K562 (cell line): Measurements from ENCODE around the gene APBB2. TPM values are rescaled to one million over a fixed set of nuclear protein-coding genes. Genes with fewer than 3 reads are reported as not detected.

Experiments used
- ATAC-seq: fragments of 200-7000 bp; cut with Tn5 transposase; 3 replicates; pipeline ENCODE4 v1.9.1; 2020; ENCODE audit warnings: moderate library complexity
- BruUV-seq: library from RNA; stranded (reverse); fragments of 400-500 nt; replicated peaks from 2 replicates; lab custom pipeline; 2021; lab: Mats Ljungman, UMichigan
- CTCF ChIA-PET: fragments of 300-600 bp; formaldehyde crosslinking; extraction: SDS; loops from one replicate; lab custom pipeline; 2021; ENCODE audit warnings: low intra/inter-chr PET ratio; lab: Yijun Ruan, JAX
- POLR2A ChIA-PET: fragments of 300-600, 350-650 bp; sonication (Branson Sonifier 250); formaldehyde crosslinking; extraction: SDS; loops from one replicate; lab custom pipeline; 2021; ENCODE audit warnings: antibody characterized with exemption, inconsistent platforms; lab: Yijun Ruan, JAX
- DNase-seq, 4 experiments: peaks; one replicate each; pipeline versions ENCODE4 v3.0.0 to v3.0.0-alpha.2; 2011 to 2018; ENCODE audit warnings: low spot score in 3 of 4, mixed read lengths in 3 of 4; ENCODE audit errors: extremely low read depth in 1 of 4
- FAIRE-seq: peaks from 2 replicates; lab custom pipeline; 2011; peaks lifted over from hg19 to GRCh38; lab: Jason Lieb, UNC
- H2AFZ ChIP-seq: 2 replicates; pipeline ENCODE4 v1.6.0; 2011; ENCODE audit warnings: low read depth, low read length, control low read depth, inconsistent platforms
- H3K27ac ChIP-seq: fragments of 200-600 bp; 3 replicates; pipeline ENCODE4 v1.8.0; 2011; ENCODE audit warnings: low read depth, mild to moderate bottlenecking, control low read depth, inconsistent platforms, low read length, moderate library complexity, mixed read lengths; ENCODE audit errors: extremely low read depth
- H3K27me3 ChIP-seq, 2 experiments: fragments of 300-600 bp in 1 of 2; 2 replicates in 1 of 2; 3 replicates in 1 of 2; pipeline versions ENCODE4 v1.6.0 to v1.8.0; 2011; ENCODE audit warnings: inconsistent platforms in 2 of 2, low read length in 2 of 2, mild to moderate bottlenecking in 1 of 2, mixed read lengths in 1 of 2, moderate library complexity in 1 of 2; ENCODE audit not compliant: control insufficient read depth in 2 of 2, insufficient read depth in 2 of 2
- H3K36me3 ChIP-seq: fragments of 300-600 bp; 3 replicates; pipeline ENCODE4 v1.8.0; 2011; ENCODE audit warnings: mild to moderate bottlenecking, low read length, inconsistent platforms; ENCODE audit not compliant: control insufficient read depth, insufficient read depth
- H3K4me1 ChIP-seq, 2 experiments: fragments of 200-600 bp in 1 of 2; replicated peaks in 1 of 2; 2 replicates in 1 of 2; 3 replicates in 1 of 2; pipeline versions ENCODE4 v1.5.1 to v1.8.0; 2011; ENCODE audit warnings: inconsistent platforms in 2 of 2, low read length in 2 of 2, mild to moderate bottlenecking in 1 of 2, mixed read lengths in 1 of 2, moderate library complexity in 1 of 2; ENCODE audit not compliant: control insufficient read depth in 2 of 2, insufficient read depth in 2 of 2
- H3K4me2 ChIP-seq: 2 replicates; pipeline ENCODE4 v1.6.1; 2011; ENCODE audit warnings: low read length, control low read depth, inconsistent platforms, mixed read lengths; ENCODE audit not compliant: insufficient read depth
- H3K4me3 ChIP-seq: fragments of 200-600 bp; sonication (generic), shearing (Covaris generic); 2 replicates; pipeline ENCODE4 v1.5.1; 2016; ENCODE audit warnings: control low read depth, inconsistent platforms
- H3K79me2 ChIP-seq: fragments of 200-600 bp; 3 replicates; pipeline ENCODE4 v1.8.0; 2011; ENCODE audit warnings: low read length, inconsistent platforms; ENCODE audit not compliant: control insufficient read depth, insufficient read depth
- H3K9ac ChIP-seq, 2 experiments: 2 replicates each; pipeline versions ENCODE4 v1.6.0 to v1.6.1; 2011; ENCODE audit warnings: low read depth in 2 of 2, low read length in 2 of 2, control low read depth in 1 of 2, inconsistent platforms in 1 of 2, mild to moderate bottlenecking in 1 of 2, mixed read lengths in 1 of 2; ENCODE audit not compliant: insufficient read depth in 1 of 2
- H3K9me1 ChIP-seq: one replicate; pipeline ENCODE4 v1.6.0; 2011; ENCODE audit warnings: inconsistent platforms, mild to moderate bottlenecking, low read length, moderate library complexity; ENCODE audit not compliant: control insufficient read depth, insufficient read depth
- H3K9me3 ChIP-seq: replicated peaks from 2 replicates; pipeline ENCODE4 v1.5.1; 2011; ENCODE audit warnings: low read depth, low read length, inconsistent platforms; ENCODE audit not compliant: control insufficient read depth, insufficient read depth
- H4K20me1 ChIP-seq: replicated peaks from 2 replicates; pipeline ENCODE4 v1.6.1; 2011; ENCODE audit warnings: low read length, inconsistent platforms, mixed read lengths; ENCODE audit not compliant: control insufficient read depth, insufficient read depth
- CEBPG ChIP-seq, 3 experiments: fragments of 200-800 bp in 1 of 3; sonication (Bioruptor generic) in 1 of 3; sonication (generic) in 1 of 3; formaldehyde crosslinking in 1 of 3; IDR thresholded peaks in 2 of 3; conservative IDR thresholded peaks in 1 of 3; 2 replicates each; pipeline versions ENCODE4 v1.6.1 to v1.8.0; 2016 to 2022; ENCODE audit warnings: missing compliant biosample characterization in 2 of 3, missing genetic modification characterization in 2 of 3, mild to moderate bottlenecking in 1 of 3, missing genetic modification reagents in 1 of 3
- CSDE1 ChIP-seq, 2 experiments: fragments of 450-650 bp; IDR thresholded peaks; 2 replicates each; pipeline ENCODE4 v1.6.1; 2016; ENCODE audit warnings: mild to moderate bottlenecking in 1 of 2
- IFI16 ChIP-seq: fragments of 250-450 bp; sonication (Bioruptor Pico); IDR thresholded peaks from 2 replicates; pipeline ENCODE4 v2.1.2; 2022; ENCODE audit warnings: mild to moderate bottlenecking, inconsistent platforms
- SETDB1 ChIP-seq: IDR thresholded peaks from one replicate; pipeline ENCODE4 v1.6.1; 2012; ENCODE audit warnings: low read length, control low read depth, inconsistent platforms
- ZNF124 ChIP-seq: sonication (generic); formaldehyde crosslinking; IDR thresholded peaks from 2 replicates; pipeline ENCODE4 v1.8.1; 2022; ENCODE audit warnings: missing genetic modification reagents
- WGBS: fragments of 100-300 bp; shearing (Covaris generic); methylation state at CpG from one replicate; pipeline ENCODE4 v1.1.6; 2016; ENCODE audit warnings: low coverage, mixed read lengths; ENCODE audit not compliant: insufficient coverage; ENCODE audit errors: missing lambda C conversion rate; 5-methylcytosine and 5-hydroxymethylcytosine counted together
- in situ Hi-C: fragments of 300-500 bp; cut with MboI; formaldehyde crosslinking; loops from 4 replicates; pipeline ENCODE4 v1.15.0; 2018; ENCODE audit warnings: inconsistent platforms, mixed read lengths
- intact Hi-C: fragments of 100-400 bp; cut with micrococcal nuclease; formaldehyde crosslinking; loops from 2 replicates; pipeline ENCODE4 v1.14.2; 2022
- polyA plus RNA-seq, 8 experiments: library from polyadenylated mRNA; depleted of rRNA in 4 of 8; stranded (reverse) in 5 of 8; unstranded in 3 of 8; fragments of >200 nt; fragmentation: Nextera tagmentation in 2 of 8; fragmentation: Illumina TruSeq in 1 of 8; extraction: Ambion mirVana in 2 of 8; extraction: Trizol in 1 of 8; gene quantifications; 2 replicates each; pipeline versions ENCODE4 v1.2.1 to v1.2.3, GENCODE V29; 2011 to 2014; ENCODE audit warnings: inconsistent platforms in 1 of 8, missing spikeins in 1 of 8
- total RNA-seq, 7 experiments: library from RNA; depleted of rRNA in 6 of 7; stranded (reverse); fragments of >200 nt in 6 of 7; fragmentation: Illumina TruSeq in 2 of 7; extraction: Trizol in 2 of 7; gene quantifications; 2 replicates each; pipeline versions ENCODE4 v1.2.1 to v1.2.3, GENCODE V29; 2011 to 2021; ENCODE audit warnings: low replicate concordance in 1 of 7
- TF ChIP-seq, protein P1 (sequence below): sonication (generic); formaldehyde crosslinking; IDR thresholded peaks from 2 replicates; pipeline ENCODE4 v1.8.0; 2022; ENCODE audit warnings: missing genetic modification reagents, mild to moderate bottlenecking, moderate library complexity, borderline replicate concordance

The APBB2 gene
- total and polyA plus RNA-seq, 9 of the 15 experiments (the other 6 are each of a cell fraction or from before 2014, with no cell fraction given), result 0.08 to 2.1 (median 1.4) TPM

DNA sequence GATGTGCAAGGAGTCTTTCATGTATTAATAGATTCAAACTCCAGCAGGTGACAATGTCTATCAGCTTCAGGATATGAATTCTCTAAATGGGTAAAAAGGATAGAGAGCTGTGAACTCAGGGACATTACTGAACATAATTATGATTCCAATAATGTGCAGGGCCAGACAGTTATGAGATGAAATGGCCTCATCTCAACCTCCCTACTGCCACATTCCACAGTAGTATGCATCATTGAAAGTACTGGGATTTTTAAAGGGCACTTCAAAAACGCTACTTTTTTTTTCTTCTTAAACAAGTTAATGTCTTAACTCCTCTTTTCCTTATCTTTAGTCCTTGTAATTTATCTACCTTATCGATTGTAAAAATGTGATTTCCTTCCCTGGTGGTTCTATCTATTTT is 202.0 kb downstream of the APBB2 start:
- Histone ChIP-seq H3K4me2 (no peak overlapping the region), H3K9me3 (no peaks in the 10 kb centered on the region), H3K27me3 (peaks cover 0 to 9% of the 10 kb centered on the region in 2 experiments; a peak in 1 of 5 replicates), H3K27ac (no peak overlapping the region), H3K9ac (no peak overlapping the region), H3K36me3 (no peaks in the 10 kb centered on the region), H3K9me1 (no peaks in the 10 kb centered on the region), H3K4me1 (no peaks in the 10 kb centered on the region; a peak in 1 of 5 replicates), H2AFZ (no peak overlapping the region), H3K4me3 (no peak overlapping the region), H4K20me1 (no peaks in the 10 kb centered on the region)
- CTCF ChIA-PET, result no interaction called here
- POLR2A ChIA-PET, result no interaction called here
- no peak for FAIRE-seq
- no TSS peak for BruUV-seq
- 0% methylated on average over 2 of the region's 2 CpGs for WGBS
- DNase-seq, result no peak
- no peak for ATAC-seq
- TF ChIP-seq CSDE1 (IDR thresholded peaks at IDR 0.05) (no peak), IFI16 (CRISPR knock-in tag) (no peak), SETDB1 (no peak)
- TF ChIP-seq, protein P1, sequence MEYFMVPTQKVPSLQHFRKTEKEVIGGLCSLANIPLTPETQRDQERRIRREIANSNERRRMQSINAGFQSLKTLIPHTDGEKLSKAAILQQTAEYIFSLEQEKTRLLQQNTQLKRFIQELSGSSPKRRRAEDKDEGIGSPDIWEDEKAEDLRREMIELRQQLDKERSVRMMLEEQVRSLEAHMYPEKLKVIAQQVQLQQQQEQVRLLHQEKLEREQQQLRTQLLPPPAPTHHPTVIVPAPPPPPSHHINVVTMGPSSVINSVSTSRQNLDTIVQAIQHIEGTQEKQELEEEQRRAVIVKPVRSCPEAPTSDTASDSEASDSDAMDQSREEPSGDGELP, result no peak
- TF ChIP-seq, all 486 proteins: peak for 0
- in situ Hi-C loops, result no loop called here
- intact Hi-C loops, result loop anchor here (5.0 kb wide), 1 partner anchor 340 kb away; no protein-coding TSS in a partner anchor
- H3K79me2 ChIP-seq, result no peaks in the 10 kb centered on the region

DNA sequence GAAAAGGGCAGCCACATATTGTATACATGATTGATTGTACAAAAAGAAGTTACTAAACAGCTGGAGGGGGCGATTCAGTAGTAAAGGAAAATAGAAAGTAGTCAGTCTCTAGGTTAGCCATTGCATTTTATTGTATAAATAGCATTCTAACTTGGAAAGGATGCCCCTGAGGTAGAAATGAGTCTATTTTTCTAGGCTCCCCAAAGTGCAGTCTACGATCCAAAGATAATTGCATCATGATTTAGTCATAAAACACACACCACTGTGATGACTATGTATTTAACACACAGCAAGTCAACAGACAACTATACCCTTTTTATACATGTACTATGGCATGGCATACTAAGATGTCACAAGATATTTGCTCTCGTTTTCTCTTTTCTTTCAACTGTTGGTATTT is 204.9 kb downstream of the APBB2 start:
- H3K9me1 ChIP-seq, result no peaks in the 10 kb centered on the region
- H3K27ac ChIP-seq, result no peak overlapping the region
- intact Hi-C loops, result no loop called here
- H3K9ac ChIP-seq, result no peak overlapping the region
- ChIA-PET CTCF (no interaction called here), POLR2A (no interaction called here)
- FAIRE-seq, result no peak
- peaks cover 0 to 9% of the 10 kb centered on the region in 2 experiments; a peak in 1 of 5 replicates for H3K27me3 ChIP-seq
- no peak for ATAC-seq
- no peak for DNase-seq
- H3K4me2 ChIP-seq, result no peak overlapping the region
- in situ Hi-C loops, result no loop called here
- H3K9me3 ChIP-seq, result no peaks in the 10 kb centered on the region
- H3K36me3 ChIP-seq, result no peaks in the 10 kb centered on the region
- no peak for TF ChIP-seq ZNF124
- no peak for TF ChIP-seq CEBPG (CRISPR knock-in tag; IDR thresholded peaks at IDR 0.05)
- peak in 1 of 2 experiments; percentile 57; a peak in 2 of 4 replicates for TF ChIP-seq CEBPG (tag; conservative IDR thresholded peaks at IDR 0.05 in 1 of 2, IDR thresholded peaks at IDR 0.05 in 1 of 2)
- WGBS, result 0% methylated on average over 3 of the region's 3 CpGs
- no peaks in the 10 kb centered on the region; a peak in 1 of 5 replicates for H3K4me1 ChIP-seq
- H3K4me3 ChIP-seq, result no peak overlapping the region
- BruUV-seq, result no TSS peak
- H4K20me1 ChIP-seq, result no peaks in the 10 kb centered on the region
- H2AFZ ChIP-seq, result no peak overlapping the region
- no peaks in the 10 kb centered on the region for H3K79me2 ChIP-seq
